GM18867 (cell line): ENCODE measurements around the gene RIMS3.

Source experiments
- ATAC-seq: cut with Tn5 transposase; IDR thresholded peaks from one replicate; pipeline ENCODE4 v1.9.1; 2021; ENCODE audit warnings: mild to moderate bottlenecking, moderate library complexity; ENCODE audit not compliant: unreplicated experiment

Gene RIMS3

DNA sequence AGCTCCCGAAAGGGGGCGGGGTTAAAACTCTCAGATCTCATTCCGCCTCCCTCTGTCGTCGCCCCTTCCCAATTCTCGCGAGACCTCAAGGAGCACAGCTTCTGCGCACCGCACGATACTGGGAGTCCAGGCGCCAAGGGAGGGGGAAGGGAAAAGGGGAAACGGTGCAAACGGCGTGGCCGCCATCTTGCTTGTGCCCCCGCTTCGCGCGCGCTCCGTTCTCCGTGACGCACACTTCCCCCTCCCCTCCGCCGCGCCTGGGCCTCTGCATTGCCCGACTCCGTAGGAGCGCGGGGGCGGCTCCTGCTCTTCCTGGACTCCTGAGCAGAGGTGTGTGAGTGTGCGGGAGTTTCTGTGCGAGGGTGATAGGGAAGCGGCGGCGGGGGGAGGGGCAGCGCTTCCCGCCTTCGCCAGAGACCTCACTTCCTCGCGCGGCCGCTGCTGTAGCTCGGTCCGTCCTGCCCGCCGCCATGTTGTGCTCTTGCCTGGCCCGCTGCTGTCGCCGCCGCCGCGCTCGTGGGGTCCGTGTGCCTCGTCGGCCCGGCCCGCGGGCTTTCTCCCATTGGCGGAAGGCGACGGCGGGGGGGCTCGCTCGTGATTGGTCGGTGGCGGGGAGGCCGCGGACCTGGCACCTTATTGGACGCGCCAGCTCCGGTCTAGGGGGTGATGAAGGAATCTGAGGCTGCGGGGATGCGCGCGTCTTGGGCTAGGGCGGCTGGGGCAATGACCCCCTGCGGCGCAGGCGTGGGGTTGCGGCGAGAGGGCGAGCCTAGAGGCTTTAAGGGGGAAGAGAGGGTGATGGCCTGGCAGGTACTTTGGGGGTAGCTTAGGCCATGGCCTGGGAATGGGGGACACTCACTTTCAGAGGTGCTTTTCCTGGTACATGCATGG is 26.3 kb upstream of the RIMS3 start, which contains the start of gene NFYC:
Gene NFYC, plus strand, starts transcription at position 167 of the 891 bp plus-strand sequence. CDS start 47,140 bp downstream, outside the sequence.
- ATAC-seq, result peak; percentile 76

DNA sequence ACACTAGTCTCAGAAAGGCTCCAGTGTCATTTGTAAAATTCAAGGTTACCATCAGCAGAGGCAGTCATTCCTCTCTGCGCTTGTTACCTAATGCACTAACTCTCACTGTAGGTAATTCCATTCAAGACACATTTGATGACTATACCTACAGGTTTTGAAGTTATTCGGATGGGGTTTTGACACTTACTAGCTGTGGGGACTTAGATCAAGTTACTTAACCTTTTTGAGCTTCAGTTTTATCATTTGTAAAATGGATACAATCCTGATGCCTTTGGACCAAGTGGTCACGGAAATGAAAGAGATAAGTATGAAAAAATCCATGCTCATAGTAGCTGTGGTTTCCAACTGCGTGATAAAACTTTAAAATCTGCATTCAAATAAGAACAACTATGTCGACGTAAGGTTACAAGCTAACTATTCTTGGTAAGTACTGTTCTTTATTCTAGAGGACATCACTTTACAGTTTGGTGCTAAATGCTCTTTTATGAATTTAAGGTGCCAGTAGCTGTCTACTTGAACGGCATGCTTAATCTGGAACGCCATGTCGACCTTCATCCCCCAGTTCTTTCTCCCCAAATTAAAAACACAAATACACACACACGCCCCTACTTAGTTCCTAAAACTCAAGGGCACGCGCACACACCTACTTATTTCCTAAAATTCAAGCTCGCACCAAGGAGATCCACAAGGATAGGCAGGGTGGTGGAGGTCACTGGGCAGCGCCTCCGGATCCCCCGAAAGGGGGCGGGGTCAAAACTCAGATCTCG is 25.5 kb upstream of the RIMS3 start:
- ATAC-seq, result no peak

DNA sequence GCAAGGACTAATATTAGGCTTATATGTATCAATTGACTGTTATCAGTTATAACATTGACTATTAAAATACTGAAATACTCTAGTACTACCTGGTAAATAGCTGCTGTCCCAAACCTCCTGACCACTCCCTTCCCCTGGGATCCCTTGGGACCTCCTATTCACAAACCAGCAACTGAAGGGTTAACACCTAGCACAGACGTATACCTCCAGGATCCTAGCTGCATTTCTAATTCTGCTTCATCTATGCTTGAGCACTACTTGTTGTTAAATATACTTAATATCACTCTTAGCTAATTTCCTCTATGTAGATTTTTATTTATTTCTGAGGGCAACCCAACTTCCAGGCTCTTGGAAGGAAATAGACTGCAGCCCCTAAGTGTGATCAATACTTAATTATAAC is 24.3 kb upstream of the RIMS3 start:
- ATAC-seq, result no peak

DNA sequence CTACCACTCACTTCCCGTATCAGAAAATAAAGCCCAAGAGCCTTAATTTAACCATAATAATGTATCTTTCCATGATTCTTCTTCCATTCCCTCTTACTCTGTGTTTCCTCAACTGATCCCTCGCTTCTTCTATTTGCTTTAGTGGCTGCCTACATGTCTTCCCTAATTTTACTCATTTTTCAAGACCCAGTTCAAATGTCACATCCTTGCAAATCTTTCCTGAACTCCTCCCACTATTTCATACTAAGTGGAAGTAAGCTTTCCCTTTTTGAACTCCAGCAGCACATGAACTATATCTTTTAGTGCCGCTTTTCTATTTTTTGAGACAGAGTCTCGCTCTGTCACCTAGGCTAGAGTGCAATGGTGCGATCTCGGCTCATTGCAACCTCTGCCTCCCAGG is 22.2 kb upstream of the RIMS3 start:
- ATAC-seq, result no peak

DNA sequence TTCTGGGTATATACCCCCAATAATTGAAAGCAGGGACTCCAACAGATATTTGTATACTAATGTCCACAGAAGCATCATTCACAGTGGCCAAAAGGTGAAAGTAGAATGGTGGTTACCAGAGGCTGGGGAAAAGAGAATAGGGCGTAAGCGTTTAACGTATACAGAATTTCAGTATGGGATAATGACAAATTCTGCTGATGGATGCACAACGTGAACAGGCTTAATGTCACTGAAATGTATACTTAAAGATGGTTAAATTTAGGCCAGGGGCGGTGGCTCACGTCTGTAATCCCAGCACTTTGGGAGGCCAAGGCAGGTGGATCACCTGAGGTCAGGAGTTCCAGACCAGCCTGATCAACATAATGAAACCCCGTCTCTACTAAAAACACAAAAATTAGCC is 21.6 kb upstream of the RIMS3 start:
- no peak for ATAC-seq

DNA sequence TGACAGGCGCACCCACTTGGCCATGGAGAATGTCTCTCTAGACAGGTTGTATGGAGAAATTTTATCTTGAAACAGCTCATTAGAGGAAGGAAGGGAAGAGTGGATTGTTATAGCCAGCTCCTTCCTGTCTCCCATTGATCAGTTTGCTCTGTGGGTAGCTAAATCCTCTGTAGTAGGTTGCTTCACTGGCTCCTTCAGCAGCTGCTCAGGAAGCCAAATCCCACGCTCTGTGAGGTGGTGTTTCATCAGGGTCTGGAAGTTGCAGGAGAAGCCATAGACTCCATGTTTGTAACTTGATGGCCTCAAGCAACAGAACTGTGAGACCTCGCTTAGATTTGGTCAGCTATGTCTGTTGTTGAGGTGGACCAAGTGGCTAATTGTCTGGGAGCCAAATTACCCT is 19.2 kb upstream of the RIMS3 start:
- ATAC-seq, result no peak

DNA sequence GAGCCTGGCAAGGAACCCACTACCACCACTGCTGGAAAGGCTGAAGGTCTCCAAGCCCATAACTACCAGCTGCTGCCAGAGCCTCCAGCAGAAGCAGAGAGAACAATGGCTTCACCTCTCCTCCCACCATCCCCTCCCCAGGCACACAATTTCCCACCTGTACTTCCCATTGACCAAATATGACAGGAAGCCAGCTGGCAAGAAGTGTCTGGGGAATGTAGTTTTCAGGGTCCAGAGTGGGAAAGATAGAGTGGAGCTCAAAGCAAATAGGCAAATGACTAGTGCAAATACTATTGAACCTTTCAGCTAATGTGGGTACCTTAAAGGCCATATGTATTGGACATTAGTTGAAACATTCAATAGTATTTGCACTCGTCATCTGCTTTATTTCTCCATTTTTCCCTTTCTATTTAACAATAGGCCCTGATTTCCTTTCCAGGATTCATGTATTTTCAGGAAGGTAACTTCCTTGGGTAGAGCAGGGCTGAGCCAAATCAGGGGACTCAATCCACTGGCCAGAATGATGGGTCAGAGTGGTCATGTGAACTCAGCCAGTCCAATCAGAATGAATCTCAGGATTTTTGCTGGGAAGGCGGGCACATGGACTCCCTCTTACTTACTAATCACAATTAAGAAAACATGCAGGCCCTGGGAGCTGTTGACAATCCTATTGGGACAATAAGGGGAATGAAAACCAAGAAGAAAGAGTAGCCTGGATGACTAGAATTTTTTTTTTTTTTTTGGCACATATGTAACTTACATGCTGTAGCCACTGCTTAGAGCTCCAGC is 13.9 kb upstream of the RIMS3 start:
- ATAC-seq, result no peak

DNA sequence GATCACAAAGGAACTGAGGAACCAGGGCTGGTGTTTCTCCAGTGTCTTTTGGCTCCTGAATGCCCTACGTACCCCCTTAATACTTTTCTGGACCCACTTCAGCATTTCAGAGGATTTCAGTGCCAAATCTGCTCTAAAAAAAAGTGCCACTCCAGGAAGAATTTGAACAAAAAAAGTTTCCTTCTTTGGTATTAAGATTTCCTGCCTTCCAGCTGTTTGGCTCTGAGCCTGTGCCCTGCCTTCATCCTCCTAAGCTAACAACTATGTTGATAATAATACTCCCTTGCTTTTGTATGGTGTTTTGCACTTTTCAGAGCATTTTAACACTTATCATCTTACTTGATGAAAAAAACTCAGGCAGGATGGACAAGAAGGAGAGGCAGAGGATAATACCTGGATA is 11.0 kb upstream of the RIMS3 start:
- ATAC-seq, result no peak

DNA sequence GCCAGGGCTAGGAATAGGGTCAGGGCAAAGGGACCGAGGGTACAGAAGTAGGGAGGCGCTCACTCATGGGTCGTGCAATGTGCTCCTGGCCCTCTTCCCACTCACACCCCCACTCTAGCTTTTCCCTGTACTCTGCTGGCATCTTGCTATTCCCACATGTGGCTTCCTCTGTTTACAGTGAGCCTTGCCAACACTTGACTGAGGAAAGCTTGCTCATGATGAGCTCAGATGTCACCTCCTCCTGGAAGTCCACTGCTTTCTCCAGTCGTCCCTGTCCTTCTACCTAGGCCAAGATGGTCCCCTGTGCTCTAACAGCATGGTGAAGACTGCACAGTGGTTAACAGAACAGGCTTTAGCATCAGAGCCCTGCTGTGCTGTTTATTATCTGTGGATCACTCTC is 8.0 kb upstream of the RIMS3 start:
- no peak for ATAC-seq

DNA sequence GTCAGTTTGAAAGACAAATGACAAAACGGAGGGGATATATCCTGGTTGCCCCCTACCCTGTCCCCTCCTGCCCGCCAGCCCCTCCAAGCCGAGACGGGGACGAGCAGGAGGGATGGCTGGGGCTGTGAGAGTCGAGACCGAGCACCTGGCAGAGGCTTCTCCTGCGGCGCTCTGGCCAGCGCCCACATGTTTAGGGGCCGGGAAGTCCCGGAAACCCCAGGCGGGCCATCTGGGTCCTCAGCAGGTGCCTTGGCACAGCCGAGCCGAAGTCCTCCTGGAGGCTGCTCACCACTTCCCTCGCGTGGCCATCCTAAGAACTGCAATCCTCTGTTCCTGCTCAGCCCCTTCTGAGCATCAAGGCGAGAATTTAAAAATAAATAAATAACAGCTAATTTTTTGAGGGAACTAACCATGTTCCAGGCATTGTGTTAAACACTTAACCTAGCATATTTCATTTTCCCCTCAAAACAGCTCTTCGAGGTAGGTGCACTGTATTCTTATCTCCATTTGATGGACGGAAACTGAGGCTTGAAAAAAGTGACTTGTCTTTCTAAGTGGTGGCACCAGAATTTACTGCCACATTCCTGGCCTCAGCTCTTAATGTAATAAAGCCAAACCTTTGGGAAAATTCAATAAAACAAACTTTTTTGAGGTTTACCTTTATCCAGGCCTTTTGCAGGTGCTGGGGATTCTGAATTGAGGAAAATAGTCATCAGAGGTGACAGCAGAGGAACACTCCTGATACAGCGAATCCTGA is 3.5 kb upstream of the RIMS3 start:
- ATAC-seq, result peak; percentile 61

DNA sequence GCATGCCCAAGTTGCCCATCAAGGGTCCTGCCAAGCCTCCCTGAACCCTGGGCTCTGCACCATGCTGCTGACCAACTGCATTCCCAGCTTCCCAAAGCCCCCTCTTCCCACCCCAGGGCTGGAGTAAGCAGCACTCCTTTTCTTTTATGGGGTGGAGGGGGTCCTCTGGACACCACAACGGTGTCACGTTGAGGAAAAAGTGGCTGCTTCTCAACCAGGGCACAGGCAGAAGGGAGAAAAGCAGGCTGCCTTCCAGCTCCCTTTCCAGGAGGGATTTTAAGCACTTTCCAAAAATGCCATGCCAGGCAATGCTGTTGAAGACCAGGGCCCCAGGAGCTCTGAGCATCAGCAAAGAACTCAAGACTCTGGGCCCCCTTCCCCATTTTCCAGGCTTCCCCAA is 691 bp downstream of the RIMS3 start:
- no peak for ATAC-seq

DNA sequence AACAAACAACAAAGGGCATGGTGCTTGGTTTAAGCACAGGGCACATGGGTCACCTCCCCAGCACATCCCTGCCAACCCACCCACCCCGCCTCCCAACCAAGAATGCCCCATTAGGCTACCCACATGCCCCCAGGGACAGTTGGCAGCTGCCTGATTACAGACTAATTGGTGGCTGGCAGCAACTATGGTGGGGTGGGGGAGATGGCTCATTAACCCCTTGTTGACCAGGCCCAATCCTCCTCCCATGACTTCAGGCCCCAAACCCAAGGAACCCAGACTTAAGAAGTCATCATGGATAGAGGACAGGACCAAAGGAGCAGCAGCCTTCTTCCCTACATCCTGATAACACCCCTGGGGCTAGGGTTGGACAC is 1.3 kb downstream of the RIMS3 start:
- ATAC-seq, result no peak

DNA sequence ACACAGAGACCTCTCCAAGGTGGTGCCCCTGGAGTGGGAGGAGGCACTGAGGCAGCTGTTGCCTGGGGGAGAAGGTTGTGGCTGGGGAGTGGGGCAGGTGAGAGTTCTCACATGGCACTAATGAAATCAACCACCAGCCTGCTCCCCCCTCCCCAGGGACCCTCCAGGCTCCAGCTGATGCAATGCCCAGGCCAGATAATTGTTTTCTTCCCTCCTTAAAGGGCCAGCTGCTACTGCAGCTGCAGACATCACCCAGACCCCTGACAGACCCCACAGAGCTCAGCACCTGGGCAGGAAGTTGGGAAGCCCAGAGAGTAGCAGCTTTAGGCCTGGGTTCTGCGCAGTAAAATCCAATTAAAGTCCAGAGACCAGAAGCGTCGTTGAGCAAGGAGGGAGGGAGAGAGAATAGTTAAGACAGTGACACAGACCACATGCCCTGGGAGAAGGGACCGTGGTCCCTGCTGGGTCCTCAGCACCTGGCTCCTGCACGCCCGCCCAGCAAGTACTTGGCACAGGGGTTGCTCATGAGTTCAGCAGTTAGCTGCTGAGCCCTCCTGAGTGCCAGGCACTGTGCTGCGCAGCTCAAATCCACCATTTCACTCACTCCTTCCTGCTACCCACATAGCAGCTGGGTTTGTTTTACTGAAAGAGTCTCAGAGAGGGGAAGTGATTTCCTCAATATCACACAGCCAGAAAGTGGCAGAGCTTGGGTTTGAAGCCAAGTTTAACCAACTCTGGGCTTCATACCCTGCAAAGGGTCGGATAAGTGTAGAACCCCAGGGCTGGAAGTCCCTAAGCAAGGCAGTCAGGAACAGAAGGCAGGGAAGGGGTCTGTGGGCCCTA is 1.9 kb downstream of the RIMS3 start:
- ATAC-seq, result no peak

DNA sequence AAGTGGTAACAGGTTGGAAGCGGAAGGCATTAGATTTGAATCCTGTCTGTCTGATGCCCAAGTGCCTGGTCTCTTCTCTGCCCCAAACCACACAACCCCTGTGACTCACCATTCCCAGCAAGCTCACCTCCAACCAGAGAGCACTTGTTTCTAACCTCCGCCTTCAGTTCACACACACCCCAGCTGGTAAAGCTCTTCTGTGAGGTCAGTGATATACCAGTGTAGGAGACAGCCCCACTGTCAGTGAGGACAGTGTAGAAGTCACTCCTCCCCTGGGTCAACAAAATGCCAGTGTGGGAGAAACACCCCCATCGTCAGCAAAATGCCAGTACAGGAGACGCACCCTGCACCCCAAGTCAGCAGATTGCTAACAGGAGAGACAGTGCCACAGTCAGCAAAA is 2.6 kb downstream of the RIMS3 start:
- ATAC-seq, result no peak

DNA sequence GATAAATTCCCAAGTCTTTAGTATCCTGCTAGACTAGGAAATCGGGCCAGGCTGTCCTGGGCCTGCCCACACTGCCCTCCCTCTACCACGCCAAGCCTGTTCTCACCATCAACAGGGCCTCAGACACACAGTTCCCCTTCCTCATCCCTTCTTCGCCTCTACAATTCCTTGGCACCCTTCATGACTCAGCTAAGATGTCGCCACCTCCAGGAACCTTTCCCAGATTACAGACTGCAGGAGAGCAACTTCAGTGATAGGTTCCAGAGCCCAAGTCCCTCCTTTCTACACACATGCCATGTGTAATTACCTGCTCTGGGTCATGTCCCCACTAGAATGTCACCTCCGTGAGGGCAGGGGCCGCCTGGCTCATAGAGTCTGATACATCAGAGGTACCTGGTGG is 3.3 kb downstream of the RIMS3 start:
- no peak for ATAC-seq

DNA sequence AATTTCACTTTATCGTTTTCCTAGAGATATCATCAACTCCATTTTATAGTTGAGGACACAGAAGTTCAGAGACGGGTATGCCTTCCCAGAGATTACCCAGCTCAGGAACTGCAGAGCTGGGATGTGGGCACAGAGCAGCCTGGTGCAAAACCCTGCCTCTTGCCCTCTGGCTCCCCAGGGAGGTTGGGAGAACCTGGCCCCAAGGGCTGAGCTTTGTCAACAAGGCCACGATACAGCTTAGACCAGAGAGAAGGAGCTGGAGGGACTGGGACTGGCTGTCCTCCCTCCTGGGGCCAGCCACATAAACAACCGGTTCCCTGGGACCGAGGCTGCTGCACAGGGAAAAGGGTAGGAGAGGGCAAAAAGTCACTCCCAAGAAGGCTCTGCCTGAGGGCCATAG is 3.8 kb downstream of the RIMS3 start:
- ATAC-seq, result no peak

DNA sequence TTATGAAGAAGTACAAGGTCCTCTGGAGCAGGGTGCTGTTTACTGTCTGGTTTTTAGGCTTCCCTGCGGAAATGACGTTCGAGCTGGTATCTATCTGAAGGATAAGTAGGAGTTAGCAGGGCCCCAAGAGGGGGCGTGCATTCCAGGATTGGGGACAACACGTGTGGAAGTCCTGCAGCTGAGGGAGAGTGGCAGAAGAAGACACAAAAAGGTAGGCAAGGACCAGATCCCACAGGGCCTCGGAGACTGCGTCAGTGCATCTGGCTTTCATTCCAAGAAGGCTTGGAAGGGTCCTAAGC is 5.9 kb downstream of the RIMS3 start:
- ATAC-seq, result no peak

DNA sequence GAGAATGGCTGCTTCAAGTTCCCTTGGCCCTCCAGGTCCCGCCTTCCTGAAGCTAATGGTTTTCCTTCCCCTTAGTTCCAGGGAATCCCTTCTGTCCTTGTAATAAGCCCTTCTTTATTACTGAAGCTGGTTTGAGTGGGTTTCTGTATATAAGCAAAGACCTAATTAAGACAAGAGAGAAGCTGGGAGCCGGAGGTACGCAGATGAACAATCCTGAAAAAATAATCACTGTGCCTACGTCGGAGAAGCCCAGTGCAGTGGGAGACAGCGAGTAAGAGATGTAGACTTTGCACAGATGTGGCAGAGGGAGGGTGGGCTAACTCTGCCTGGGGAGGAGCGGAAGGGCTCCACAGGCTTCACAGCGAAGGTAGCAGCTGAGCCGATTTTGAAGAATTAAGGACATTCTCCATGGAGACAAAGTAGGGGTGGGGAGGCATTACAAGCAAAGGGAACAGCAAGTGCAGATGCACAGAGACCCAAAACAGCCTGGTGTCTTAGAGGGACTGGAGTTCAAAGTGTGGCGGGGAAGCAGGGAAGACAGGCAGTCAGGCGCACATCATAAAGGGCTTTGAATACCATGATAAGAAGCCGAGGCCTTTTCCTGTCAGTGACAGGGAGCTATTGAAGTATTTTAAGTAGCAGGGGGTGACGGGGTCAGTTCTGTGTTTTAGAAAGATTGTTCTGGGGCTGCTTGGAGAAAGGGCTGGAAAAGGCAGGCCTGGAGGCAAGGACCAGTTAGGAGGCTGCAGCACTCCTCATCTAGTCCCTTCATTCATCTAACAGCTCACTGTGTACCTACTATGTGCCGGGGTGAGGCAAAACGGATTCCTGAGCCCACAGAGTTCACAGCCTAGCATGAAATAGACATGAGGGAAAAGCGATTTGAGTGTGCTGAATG is 6.5 kb downstream of the RIMS3 start:
- ATAC-seq, result no peak

DNA sequence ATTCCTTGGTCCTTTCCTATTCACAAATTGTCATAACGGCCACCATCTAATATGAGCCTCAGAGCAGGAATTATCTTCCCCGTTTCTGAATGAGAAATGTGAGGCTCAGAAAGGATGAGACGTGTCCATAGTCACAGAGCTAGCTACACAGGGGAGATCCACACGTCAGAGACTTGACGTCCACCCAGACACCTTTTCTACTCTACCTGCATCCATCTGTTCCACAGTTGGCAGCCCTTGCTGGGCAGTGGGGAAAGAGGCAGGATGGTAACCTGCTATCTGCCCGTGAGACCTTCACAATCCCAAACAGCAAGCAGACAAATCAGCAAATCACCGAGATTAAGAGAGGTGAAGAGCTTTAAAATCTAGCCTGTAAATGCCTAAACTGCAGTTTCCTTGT is 8.4 kb downstream of the RIMS3 start:
- ATAC-seq, result no peak
